RPMI7951 (cell line): ENCODE measurements around the gene GDA. TPM values are rescaled to one million over a fixed set of nuclear protein-coding genes. Genes with fewer than 3 reads are reported as not detected.
"Not testable (repeated sequence)": the region's sequence is repeated elsewhere in the genome, so short reads cannot be mapped to it uniquely, and the experiment has no call there.

Source experiments
- DNase-seq: peaks from one replicate; pipeline ENCODE4 v3.0.0-alpha.2; 2012; ENCODE audit warnings: low read depth
- total RNA-seq: library from RNA; depleted of rRNA; stranded (reverse); fragments of >200 nt; shearing (Covaris generic); gene quantifications from 2 replicates; pipeline ENCODE4 v1.2.3, GENCODE V29; 2014; rRNA removed

GDA gene
- total RNA-seq, 1 experiment from 2014 or later = under 0.01 TPM

- DNase-seq = no peak
These were observed 127.2 kb downstream of the GDA start for GRCh38 chr9:72276429-72276828.

- no peak for DNase-seq
These were observed 129.7 kb downstream of the GDA start for GRCh38 chr9:72278959-72279358.

- peak; percentile 47 for DNase-seq
These were observed 131.8 kb downstream of the GDA start for GRCh38 chr9:72280913-72281500.

GRCh38 chr9:72289401-72289800, 140.2 kb downstream of the GDA start:
- no peak for DNase-seq

GRCh38 chr9:72290311-72290710, 141.1 kb downstream of the GDA start:
- no peak for DNase-seq

- DNase-seq = not testable (repeated sequence)
These were observed 142.3 kb downstream of the GDA start for GRCh38 chr9:72291576-72291975.

- peak; percentile 41 for DNase-seq
These were observed 143.0 kb downstream of the GDA start for GRCh38 chr9:72292256-72292682.

- peak; percentile 58 for DNase-seq
These were observed 143.8 kb downstream of the GDA start for GRCh38 chr9:72292874-72293607.

- DNase-seq = no peak
These were observed 145.7 kb downstream of the GDA start for GRCh38 chr9:72294936-72295335.

GRCh38 chr9:72297516-72297915, 148.3 kb downstream of the GDA start:
- no peak for DNase-seq

- DNase-seq = no peak
These were observed 149.9 kb downstream of the GDA start for GRCh38 chr9:72299017-72299603.

- no peak for DNase-seq
These were observed 151.6 kb downstream of the GDA start for GRCh38 chr9:72300873-72301272.

Other genes starting within 250 kb of the GDA start
- gene ABHD17B, start 238.2 kb upstream of the GDA start, total RNA-seq = 12.0 and 14.5 TPM in 2 replicates
- 10.8 and 16.6 TPM in 2 replicates for gene C9orf85, start 237.8 kb upstream of the GDA start, total RNA-seq
- not detected in 2 replicates for gene C9orf57, start 88.8 kb upstream of the GDA start, total RNA-seq
- gene ZFAND5, start 215.8 kb downstream of the GDA start, total RNA-seq = 92.4 and 115 TPM in 2 replicates